Nephron (organoid): ENCODE measurements around the gene TEX2.

Experiments used
- H3K27ac Mint-ChIP-seq, 3 experiments: 2 replicates each; pipeline ENCODE4 v1.8.0; 2020; ENCODE audit warnings: mixed read lengths in 3 of 3, mild to moderate bottlenecking in 2 of 3, moderate library complexity in 1 of 3
- H3K27me3 Mint-ChIP-seq: 2 replicates; pipeline ENCODE4 v1.8.0; 2021; ENCODE audit warnings: low read depth, mild to moderate bottlenecking, moderate library complexity, mixed read lengths
- H3K36me3 Mint-ChIP-seq: 2 replicates; pipeline ENCODE4 v1.8.0; 2020; ENCODE audit warnings: low read depth, mixed read lengths
- H3K4me1 Mint-ChIP-seq: 2 replicates; pipeline ENCODE4 v1.8.0; 2020; ENCODE audit warnings: mixed read lengths
- H3K4me3 Mint-ChIP-seq, 3 experiments: 2 replicates each; pipeline ENCODE4 v1.8.0; 2020; ENCODE audit warnings: mild to moderate bottlenecking in 3 of 3, mixed read lengths in 3 of 3, moderate library complexity in 2 of 3
- H3K9me3 Mint-ChIP-seq: 2 replicates; pipeline ENCODE4 v1.8.0; 2020; ENCODE audit warnings: mixed read lengths
- TF ChIP-seq, protein P1 (sequence below), 3 experiments: fragments of 200-600 bp; sonication (generic); IDR thresholded peaks; one replicate each; pipeline ENCODE4 v1.5.0; 2021; ENCODE audit warnings: antibody characterized with exemption in 3 of 3; ENCODE audit not compliant: unreplicated experiment in 3 of 3

Gene TEX2

DNA sequence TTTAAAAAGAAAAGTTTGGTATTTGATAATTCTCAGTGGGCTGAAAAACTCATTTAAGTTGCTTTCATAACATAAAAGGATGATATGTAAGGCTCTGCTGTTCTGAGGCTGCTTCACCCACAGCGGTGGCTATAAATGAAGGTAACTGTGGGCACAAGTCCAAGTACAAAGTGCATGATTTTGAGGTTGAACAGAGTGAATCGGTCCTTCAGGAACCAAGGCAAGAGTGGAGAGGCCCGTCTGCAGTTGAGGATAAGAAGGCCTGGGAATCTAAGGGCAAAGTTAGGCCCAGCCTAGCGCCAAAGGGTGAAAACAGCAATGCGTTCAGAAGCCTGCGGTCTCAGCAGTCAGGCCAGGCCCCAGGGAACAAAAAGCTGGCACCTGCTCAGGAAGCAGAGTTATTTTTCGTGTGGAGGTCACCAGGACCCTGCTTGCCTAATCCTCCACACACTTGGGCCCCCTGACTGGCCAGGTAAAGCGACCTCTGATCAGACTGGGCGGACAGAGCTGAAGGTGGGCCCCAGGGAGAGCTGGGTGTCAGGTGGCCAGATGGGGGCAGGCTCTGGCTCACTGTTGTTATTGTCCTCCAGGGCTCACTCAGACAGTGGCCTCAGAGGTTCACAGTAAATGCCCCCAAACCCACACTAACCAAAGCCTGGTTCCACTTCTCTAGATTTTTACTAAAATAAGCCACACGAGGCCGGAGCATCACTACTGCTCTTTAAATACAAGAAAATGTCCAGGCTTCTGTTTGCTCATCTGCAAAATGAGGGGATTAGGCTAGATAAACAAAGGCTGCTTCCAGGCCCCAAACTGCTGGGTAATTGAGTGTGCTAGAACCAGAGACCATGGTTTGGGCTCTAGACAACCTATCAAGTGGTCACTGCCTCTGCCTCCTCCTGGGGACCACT is 46.5 kb downstream of the TEX2 start:
- peaks cover 10% of the 10 kb centered on the region for H3K9me3 Mint-ChIP-seq
- TF ChIP-seq, protein P1, sequence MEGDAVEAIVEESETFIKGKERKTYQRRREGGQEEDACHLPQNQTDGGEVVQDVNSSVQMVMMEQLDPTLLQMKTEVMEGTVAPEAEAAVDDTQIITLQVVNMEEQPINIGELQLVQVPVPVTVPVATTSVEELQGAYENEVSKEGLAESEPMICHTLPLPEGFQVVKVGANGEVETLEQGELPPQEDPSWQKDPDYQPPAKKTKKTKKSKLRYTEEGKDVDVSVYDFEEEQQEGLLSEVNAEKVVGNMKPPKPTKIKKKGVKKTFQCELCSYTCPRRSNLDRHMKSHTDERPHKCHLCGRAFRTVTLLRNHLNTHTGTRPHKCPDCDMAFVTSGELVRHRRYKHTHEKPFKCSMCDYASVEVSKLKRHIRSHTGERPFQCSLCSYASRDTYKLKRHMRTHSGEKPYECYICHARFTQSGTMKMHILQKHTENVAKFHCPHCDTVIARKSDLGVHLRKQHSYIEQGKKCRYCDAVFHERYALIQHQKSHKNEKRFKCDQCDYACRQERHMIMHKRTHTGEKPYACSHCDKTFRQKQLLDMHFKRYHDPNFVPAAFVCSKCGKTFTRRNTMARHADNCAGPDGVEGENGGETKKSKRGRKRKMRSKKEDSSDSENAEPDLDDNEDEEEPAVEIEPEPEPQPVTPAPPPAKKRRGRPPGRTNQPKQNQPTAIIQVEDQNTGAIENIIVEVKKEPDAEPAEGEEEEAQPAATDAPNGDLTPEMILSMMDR (IDR thresholded peaks at IDR 0.05; ENCODE audit: unreplicated experiment in 3 of 3) = no peak

DNA sequence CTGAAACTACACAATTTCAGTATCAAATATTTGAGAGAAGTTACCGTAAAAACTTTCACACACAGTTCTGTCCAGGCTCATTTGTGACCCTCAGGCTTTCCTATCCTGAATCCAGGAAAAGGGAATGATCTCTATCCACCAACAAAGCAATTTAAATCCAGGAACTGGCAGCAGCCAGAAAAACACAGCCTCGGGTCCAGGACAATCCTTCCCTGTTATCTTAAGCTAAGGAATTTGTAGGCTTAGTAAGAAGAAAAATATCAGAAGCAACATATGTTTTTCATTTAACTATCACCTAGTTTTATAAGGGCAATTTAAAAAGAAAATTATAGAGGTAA is 47.1 kb downstream of the TEX2 start:
- Mint-ChIP-seq H3K27me3 (no peaks in the 10 kb centered on the region), H3K4me3 (no peak overlapping the region), H3K4me1 (peaks cover 50% of the 10 kb centered on the region), H3K9me3 (peaks cover 8% of the 10 kb centered on the region), H3K27ac (peak overlapping the region; percentile 95 to 97 (median 96)), H3K36me3 (peaks cover 28% of the 10 kb centered on the region)
- TF ChIP-seq, protein P1 (IDR thresholded peaks at IDR 0.05; ENCODE audit: unreplicated experiment in 3 of 3) = no peak

More for the DNA sequence above, 46.5 kb downstream of the TEX2 start:
- H3K4me1 Mint-ChIP-seq = peaks cover 50% of the 10 kb centered on the region
- no peaks in the 10 kb centered on the region for H3K27me3 Mint-ChIP-seq
- H3K27ac Mint-ChIP-seq = peak overlapping the region; percentile 95 to 97 (median 96)
- no peak overlapping the region for H3K4me3 Mint-ChIP-seq
- H3K36me3 Mint-ChIP-seq = peaks cover 28% of the 10 kb centered on the region

DNA sequence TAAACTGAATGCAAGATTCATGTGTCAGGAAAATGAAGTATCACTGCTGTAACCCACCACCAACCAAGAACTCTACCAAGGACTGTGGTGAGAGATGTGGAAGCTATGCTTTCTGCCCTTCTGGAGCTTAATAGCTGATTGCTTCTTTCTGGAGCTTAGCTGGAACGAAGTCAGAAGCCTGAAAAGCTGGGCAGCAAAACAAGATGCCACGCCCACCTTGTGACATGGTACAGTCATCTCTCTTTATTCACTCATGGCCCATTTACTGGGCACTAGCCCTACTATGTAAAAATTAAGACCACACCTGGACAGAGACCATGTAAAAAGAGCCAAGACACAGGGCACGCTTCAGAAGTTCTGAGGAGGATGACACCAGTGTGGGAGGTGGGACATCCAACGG is 48.1 kb downstream of the TEX2 start:
- Mint-ChIP-seq H3K4me1 (peaks cover 50% of the 10 kb centered on the region), H3K27ac (peak overlapping the region; percentile 95 to 97 (median 96)), H3K27me3 (no peaks in the 10 kb centered on the region), H3K36me3 (peaks cover 28% of the 10 kb centered on the region), H3K9me3 (peaks cover 5% of the 10 kb centered on the region), H3K4me3 (no peak overlapping the region)
- TF ChIP-seq, protein P1 (IDR thresholded peaks at IDR 0.05; ENCODE audit: unreplicated experiment in 3 of 3) = no peak

DNA sequence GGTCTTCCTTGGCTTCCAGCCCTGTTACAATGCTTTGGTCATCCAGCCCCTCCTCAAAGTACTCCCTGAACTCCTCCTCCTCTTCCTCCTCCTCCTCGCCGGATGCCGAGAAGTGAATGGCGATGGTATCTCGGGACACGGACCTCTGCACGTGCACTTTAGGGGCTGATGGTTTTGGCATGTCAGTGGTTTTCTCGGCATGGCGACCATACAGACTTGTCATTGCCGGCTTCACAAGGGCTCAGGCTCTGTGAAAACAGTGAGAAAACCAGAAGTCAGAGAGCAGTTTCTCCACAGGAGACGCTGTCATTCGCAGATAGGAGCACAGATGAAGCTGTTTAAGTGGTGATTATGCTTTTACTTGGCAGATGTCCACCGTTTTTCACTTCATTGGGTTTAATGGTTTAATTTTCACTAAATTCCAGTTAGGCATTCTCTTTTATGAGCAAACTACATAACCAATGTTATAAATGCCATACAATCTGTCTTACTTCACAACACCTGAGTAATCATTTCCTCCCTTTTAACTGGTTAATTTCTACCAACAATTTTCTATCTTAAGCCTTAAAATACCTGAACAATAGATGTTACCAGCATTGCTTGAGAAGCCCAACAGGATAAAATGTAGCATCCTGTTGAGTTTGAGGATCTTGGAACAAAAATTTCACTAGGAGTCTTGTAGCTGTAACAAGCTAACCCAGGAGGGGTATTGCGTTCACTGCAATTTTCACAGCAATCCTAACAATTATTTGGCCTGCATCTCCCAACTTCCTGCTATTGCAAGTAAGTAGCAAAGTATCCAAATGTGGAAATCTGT is 48.9 kb downstream of the TEX2 start:
- Mint-ChIP-seq H3K9me3 (no peaks in the 10 kb centered on the region), H3K36me3 (peaks cover 28% of the 10 kb centered on the region), H3K4me3 (no peak overlapping the region), H3K4me1 (peaks cover 56% of the 10 kb centered on the region), H3K27me3 (no peaks in the 10 kb centered on the region), H3K27ac (peak overlapping the region; percentile 95 to 97 (median 96))
- TF ChIP-seq, protein P1 (IDR thresholded peaks at IDR 0.05; ENCODE audit: unreplicated experiment in 3 of 3) = no peak

DNA sequence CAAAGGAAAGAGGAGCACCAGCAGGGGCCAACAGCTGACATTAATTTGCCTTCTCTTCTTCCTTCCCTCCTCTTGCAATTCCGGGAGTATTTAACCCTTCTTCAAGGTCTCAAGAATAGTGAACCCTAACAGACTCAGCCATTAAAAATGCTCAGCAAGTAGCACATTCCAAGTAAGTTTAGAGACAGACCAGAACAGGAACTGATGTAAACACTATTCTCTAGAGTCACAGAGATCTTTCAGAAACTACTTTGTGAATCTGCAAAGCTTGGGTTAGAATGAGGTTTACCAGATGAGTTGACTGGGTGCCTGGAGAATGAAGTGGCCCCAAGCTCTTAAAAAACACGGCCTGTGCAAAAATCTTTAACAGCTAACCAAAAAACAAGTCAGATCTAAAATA is 50.9 kb downstream of the TEX2 start:
- peak overlapping the region; percentile 48 to 77 (median 58) for H3K27ac Mint-ChIP-seq
- no peaks in the 10 kb centered on the region for H3K9me3 Mint-ChIP-seq
- no peak overlapping the region for H3K4me3 Mint-ChIP-seq
- no peaks in the 10 kb centered on the region for H3K27me3 Mint-ChIP-seq
- H3K4me1 Mint-ChIP-seq = peaks cover 53% of the 10 kb centered on the region
- TF ChIP-seq, protein P1 (IDR thresholded peaks at IDR 0.05; ENCODE audit: unreplicated experiment in 3 of 3) = no peak
- H3K36me3 Mint-ChIP-seq = peaks cover 23% of the 10 kb centered on the region
